ENCODE data around the gene OSER1. TPM values are rescaled to one million over a fixed set of nuclear protein-coding genes. Genes with fewer than 3 reads are reported as not detected.
A peak's percentile ranks its signal among the peaks of the same experiment; 100 is the strongest.

Gene OSER1
- total RNA-seq, 8 experiments from 2014 or later: 34.0 to 50.6 (median 37.4) TPM

DNA sequence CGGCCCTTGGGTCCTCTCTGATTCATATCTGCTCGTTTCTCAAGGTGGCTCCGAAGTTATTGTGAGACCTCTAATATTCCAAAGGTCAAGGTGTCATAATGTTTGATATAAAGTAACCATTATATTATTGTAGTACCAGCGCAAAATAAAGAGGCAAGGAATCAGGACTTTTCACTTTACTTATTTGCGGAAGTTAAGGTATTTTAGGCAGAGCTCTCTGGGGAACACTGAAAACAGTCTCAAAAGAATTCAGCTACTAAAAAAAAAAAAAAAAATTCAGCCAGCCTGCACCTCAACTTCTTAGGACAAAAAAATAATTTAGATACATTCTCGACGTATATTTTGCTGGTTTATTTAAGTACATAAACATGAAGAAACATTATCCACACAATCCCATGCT is 2.4 kb downstream of the OSER1 start:
- in situ Hi-C loops (cut with MboI; ENCODE audit: low pct_unique_long_range_greater_than_20kb in 2 of 9, low sequenced_read_pairs in 9 of 9, unreplicated experiment in 9 of 9): loop anchor here in 5 of 9 experiments (25.0 kb wide), 2 partner anchors 104 to 254 kb away; partner anchors contain the start of gene FITM2 (in 3 of the 5)
- H3K4me1 ChIP-seq (replicated peaks in 1 of 2): peaks cover 17 to 40% of the 10 kb centered on the region in 2 donors
- WGBS, 10 experiments: 40 to 100% (median 81%) methylated on average over 1 to 7 of the region's 7 CpGs
- no peak overlapping the region for H3K27ac ChIP-seq
- peak overlapping the region in 2 of 5 donors; percentile 59 to 88 for H3K4me3 ChIP-seq
- ATAC-seq (replicated peaks in 6 of 8): no peak

DNA sequence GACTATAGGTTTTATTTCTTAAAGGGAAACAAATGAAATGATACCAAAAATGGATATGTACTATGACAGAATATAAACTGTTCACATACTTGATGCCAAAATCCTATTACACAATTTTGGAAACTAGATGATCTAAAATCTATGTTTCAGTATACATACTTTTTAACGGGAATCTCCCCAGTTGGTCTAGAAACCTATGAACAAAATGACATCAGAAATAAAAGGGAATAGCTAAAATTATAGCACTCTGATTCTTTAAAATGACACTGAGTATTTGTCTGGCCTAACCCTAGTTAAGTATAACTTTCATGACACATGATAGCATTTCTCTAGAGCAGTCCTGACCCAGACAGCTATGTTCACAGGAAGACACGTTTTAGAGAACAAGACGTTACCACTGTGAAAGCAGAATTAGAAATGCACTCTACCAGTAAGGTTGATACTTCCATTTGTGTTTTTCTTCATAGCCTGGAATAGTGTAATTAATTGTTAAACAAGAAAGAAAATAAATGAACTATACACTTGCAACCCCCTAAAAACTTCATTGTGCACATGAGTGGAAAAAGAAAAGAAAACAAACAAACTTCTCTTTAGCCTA is 3.3 kb downstream of the OSER1 start:
- no peak for ATAC-seq (replicated peaks in 6 of 8)
- Histone ChIP-seq H3K4me1 (replicated peaks in 1 of 2) (peaks cover 13 to 33% of the 10 kb centered on the region in 2 donors), H3K27ac (no peak overlapping the region), H3K4me3 (no peak overlapping the region)
- 43 to 91% (median 77%) methylated on average over 1 to 3 of the region's 3 CpGs for WGBS, 10 experiments
- in situ Hi-C loops (cut with MboI; ENCODE audit: low pct_unique_long_range_greater_than_20kb in 2 of 9, low sequenced_read_pairs in 9 of 9, unreplicated experiment in 9 of 9): loop anchor here in 5 of 9 experiments (25.0 kb wide), 2 partner anchors 105 to 255 kb away; partner anchors contain the start of gene FITM2 (in 3 of the 5)

DNA sequence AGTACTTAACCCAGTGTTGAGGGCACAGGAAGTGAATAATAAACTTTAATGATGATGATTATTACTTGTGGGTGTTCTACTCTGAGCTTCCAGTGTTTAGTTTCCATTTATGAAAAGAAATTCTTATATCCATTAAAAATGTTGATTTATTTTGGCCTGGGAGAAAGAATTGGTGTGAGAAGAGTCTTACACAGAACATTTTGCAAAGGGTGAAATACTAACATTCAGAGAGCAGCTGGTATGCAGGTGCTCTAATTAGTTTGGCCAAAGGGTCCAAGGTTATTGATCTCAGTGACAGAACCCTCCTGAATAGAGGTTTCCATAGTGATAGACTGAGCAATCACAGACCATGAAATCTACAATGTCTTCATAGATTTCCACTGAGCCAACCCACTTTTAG is 4.4 kb downstream of the OSER1 start:
- in situ Hi-C loops (cut with MboI; ENCODE audit: low pct_unique_long_range_greater_than_20kb in 2 of 9, low sequenced_read_pairs in 9 of 9, unreplicated experiment in 9 of 9): loop anchor here in 5 of 9 experiments (25.0 kb wide), 2 partner anchors 106 to 256 kb away; partner anchors contain the start of gene FITM2 (in 3 of the 5)
- no peak for ATAC-seq (replicated peaks in 6 of 8)
- Histone ChIP-seq H3K4me1 (replicated peaks in 1 of 2) (peaks cover 10 to 28% of the 10 kb centered on the region in 2 donors), H3K4me3 (no peak overlapping the region), H3K27ac (no peak overlapping the region)

DNA sequence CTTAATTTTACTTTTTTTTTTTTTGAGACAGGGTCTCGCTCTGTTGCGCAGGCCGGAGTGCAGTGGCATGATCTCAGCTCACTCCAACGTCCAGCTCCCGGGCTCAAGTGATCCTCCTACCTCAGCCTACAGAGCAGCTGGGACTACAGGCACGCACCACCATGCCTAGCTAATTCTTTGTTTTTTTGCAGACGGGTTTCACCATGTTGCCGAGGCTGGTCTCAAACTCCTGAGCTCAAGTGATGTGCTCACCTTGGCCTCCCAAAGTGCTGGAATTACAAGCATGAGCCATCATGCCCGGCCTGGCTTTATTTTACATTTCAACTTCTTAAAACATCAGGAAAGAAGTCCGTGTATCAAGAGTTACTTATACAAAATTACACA is 5.7 kb downstream of the OSER1 start:
- Histone ChIP-seq H3K4me3 (no peak overlapping the region), H3K4me1 (replicated peaks in 1 of 2) (peaks cover 10 to 28% of the 10 kb centered on the region in 2 donors), H3K27ac (no peak overlapping the region)
- ATAC-seq (replicated peaks in 6 of 8): no peak
- in situ Hi-C loops (cut with MboI; ENCODE audit: low pct_unique_long_range_greater_than_20kb in 2 of 9, low sequenced_read_pairs in 9 of 9, unreplicated experiment in 9 of 9): loop anchor here in 5 of 9 experiments (25.0 kb wide), 2 partner anchors 107 to 257 kb away; partner anchors contain the start of gene FITM2 (in 3 of the 5)
- 62 to 100% (median 94%) methylated on average over 1 to 8 of the region's 10 CpGs; no CpG with 5 or more reads in 2 of the 10 experiments for WGBS, 10 experiments

DNA sequence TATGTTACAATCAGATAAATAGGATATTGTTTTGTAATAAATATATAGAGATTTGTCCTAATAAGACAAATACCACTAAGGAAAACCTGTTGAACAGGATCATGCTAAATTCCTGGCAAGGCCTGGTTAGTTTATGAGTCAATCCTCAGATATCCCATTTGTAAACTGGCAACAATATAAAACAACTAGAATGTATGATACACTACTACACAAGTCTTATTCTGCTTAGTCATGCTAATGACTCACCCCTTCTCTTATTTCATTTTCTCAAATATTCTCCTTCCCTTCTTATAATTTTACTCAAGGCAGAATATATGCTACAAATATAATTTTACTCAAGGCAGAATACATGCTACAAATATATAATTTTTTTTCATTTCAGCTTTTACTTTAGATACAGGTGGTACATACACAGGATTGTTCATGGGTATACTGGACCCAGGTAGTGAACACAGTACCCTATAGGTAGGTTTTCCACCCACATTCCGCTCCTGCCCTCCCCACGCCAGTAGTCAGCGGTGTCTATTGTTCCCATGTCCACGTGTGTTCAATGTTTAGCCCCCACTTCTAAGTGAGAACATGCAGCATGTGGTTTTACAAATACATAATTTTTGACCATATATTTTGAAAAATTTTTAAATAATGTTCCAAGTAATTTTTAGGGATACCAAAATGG is 6.3 kb downstream of the OSER1 start:
- Histone ChIP-seq H3K27ac (no peak overlapping the region), H3K4me3 (no peak overlapping the region), H3K4me1 (replicated peaks in 1 of 2) (peaks cover 10 to 25% of the 10 kb centered on the region in 2 donors)
- in situ Hi-C loops (cut with MboI; ENCODE audit: low pct_unique_long_range_greater_than_20kb in 2 of 9, low sequenced_read_pairs in 9 of 9, unreplicated experiment in 9 of 9): loop anchor here in 5 of 9 experiments (25.0 kb wide), 2 partner anchors 108 to 258 kb away; partner anchors contain the start of gene FITM2 (in 3 of the 5)
- ATAC-seq (replicated peaks in 6 of 8): peak in 7 of 8 experiments; percentile 29 to 77 (median 67)
- 75 to 100% (median 90%) methylated on average over 1 to 4 of the region's 4 CpGs; no CpG with 5 or more reads in 1 of the 10 experiments for WGBS, 10 experiments

DNA sequence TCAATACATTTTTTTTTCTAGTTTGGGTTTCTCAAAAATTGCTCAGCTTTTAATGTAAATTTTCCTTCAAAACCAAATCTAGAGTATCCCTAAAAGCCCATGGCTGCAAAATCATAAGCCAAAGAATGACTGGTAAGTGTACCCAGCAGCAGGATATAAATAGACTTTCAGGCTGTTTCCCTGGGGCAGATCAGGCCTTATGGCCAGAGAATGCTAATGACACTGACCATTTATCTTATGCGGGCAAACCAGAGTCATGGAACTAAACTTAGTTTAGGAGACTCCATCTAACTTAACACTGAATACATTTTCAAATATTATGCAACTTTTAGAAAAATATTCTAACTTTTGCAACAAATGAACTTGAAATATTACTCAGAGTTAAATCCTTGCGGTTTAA is 7.4 kb downstream of the OSER1 start:
- in situ Hi-C loops (cut with MboI; ENCODE audit: low pct_unique_long_range_greater_than_20kb in 2 of 9, low sequenced_read_pairs in 9 of 9, unreplicated experiment in 9 of 9): loop anchor here in 5 of 9 experiments (25.0 kb wide), 2 partner anchors 109 to 259 kb away; partner anchors contain the start of gene FITM2 (in 3 of the 5)
- Histone ChIP-seq H3K27ac (no peak overlapping the region), H3K4me3 (no peak overlapping the region), H3K4me1 (replicated peaks in 1 of 2) (peaks cover 3 to 14% of the 10 kb centered on the region in 2 donors)
- WGBS, 10 experiments: 46 to 94% (median 71%) methylated on average over 1 to 2 of the region's 2 CpGs; no CpG with 5 or more reads in 2 of the 10 experiments
- peak in 4 of 8 experiments; percentile 49 to 80 (median 70) for ATAC-seq (replicated peaks in 6 of 8)

DNA sequence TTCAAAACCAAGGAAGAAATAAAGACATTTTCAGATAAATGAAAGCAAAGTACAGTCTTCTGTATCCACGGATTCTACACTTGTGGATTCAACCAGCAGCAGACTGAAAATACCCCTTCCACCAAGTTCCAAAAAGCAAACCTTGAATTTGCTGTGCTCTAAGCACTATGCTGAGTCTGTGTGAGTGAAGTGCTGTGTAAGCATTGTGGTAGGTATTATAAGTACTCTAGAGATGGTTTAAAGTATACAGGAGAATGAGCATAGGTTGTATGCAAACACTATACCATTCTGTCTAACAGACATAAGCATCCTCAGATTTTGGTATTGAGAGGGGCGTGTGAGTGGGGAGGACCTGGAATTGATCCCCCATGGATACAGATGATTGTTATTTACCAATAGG is 9.6 kb downstream of the OSER1 start:
- in situ Hi-C loops (cut with MboI; ENCODE audit: low pct_unique_long_range_greater_than_20kb in 2 of 9, low sequenced_read_pairs in 9 of 9, unreplicated experiment in 9 of 9): loop anchor here in 5 of 9 experiments (25.0 kb wide), 2 partner anchors 111 to 261 kb away; partner anchors contain the start of gene FITM2 (in 3 of the 5)
- H3K4me1 ChIP-seq (replicated peaks in 1 of 2): peaks cover 0 to 6% of the 10 kb centered on the region in 2 donors
- ATAC-seq (replicated peaks in 6 of 8): no peak
- no peak overlapping the region for H3K27ac ChIP-seq
- no peak overlapping the region for H3K4me3 ChIP-seq
- WGBS, 10 experiments: 0 to 100% (median 82%) methylated on average over 1 to 2 of the region's 2 CpGs

DNA sequence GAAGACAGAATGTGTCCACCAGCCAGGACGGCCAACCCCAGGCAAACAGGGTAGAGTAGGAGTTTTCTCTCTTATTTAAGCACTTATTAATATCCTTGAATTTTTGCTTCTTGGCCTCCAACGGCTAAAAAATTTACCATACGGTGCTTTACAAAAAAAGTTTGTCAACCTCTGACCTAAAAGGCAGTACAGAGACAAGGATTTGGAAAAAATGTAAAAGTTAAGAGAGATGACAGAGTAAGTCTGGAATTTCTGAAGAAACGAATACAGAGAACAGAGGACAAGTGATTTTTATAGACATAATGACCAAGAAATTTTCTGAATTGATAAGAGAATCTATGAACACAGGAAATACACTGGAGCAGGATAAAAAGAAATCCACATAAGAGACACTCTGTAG is 10.2 kb downstream of the OSER1 start:
- Histone ChIP-seq H3K4me3 (no peak overlapping the region), H3K4me1 (replicated peaks in 1 of 2) (peaks cover 0 to 6% of the 10 kb centered on the region in 2 donors), H3K27ac (no peak overlapping the region)
- no peak for ATAC-seq (replicated peaks in 6 of 8)
- in situ Hi-C loops (cut with MboI; ENCODE audit: low pct_unique_long_range_greater_than_20kb in 2 of 9, low sequenced_read_pairs in 9 of 9, unreplicated experiment in 9 of 9): loop anchor here in 5 of 9 experiments (25.0 kb wide), 2 partner anchors 112 to 262 kb away; partner anchors contain the start of gene FITM2 (in 3 of the 5)
- 59 to 95% (median 84%) methylated on average over 2 to 4 of the region's 4 CpGs; no CpG with 5 or more reads in 1 of the 10 experiments for WGBS, 10 experiments

DNA sequence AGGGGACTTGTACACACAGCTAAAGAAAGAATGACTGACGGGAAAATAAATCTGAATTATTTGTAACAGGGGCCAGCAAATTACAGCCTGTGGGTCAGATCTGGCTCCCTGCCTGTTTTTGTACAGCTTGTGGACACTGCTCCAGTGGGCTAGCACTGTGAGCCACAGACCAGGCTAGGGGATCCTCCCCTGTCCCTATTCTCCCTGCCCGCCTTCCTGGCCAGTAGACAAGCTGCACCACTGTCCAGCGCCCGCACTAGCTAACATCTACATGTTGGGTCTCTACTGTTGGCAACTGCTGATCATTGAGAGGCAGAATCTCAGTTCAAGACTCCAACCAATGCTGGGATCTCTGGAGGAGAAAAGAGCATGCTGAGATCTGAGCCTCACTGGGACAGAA is 10.7 kb downstream of the OSER1 start:
- H3K4me1 ChIP-seq (replicated peaks in 1 of 2): peaks cover 0 to 6% of the 10 kb centered on the region in 2 donors
- ATAC-seq (replicated peaks in 6 of 8): no peak
- H3K27ac ChIP-seq: no peak overlapping the region
- H3K4me3 ChIP-seq: no peak overlapping the region
- 90 to 100% (median 100%) methylated on average over 1 to 4 of the region's 4 CpGs; no CpG with 5 or more reads in 1 of the 10 experiments for WGBS, 10 experiments
- in situ Hi-C loops (cut with MboI; ENCODE audit: low pct_unique_long_range_greater_than_20kb in 2 of 9, low sequenced_read_pairs in 9 of 9, unreplicated experiment in 9 of 9): loop anchor here in 5 of 9 experiments (10.0 to 25.0 kb wide), 3 partner anchors 85 to 262 kb away; partner anchors contain the start of gene FITM2 (in 3 of the 5)

DNA sequence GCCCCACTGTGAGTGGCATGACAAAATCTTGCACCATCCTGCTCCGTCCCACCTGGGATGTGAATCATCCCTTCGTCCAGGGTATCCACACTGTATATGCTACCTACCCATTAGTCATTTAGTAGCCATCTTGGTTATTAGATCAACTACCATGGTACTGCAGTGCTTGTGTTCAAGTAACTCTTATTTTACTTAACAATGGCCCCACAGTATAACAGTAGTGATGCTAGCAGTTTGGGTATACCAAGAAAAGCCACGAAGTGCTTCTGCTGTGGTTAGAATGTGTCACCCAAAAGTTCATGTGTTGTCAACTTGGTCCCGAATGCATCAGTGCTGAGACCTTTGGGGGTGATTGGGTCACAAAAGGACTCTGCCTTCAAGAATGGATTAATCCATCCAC is 11.7 kb downstream of the OSER1 start:
- in situ Hi-C loops (cut with MboI; ENCODE audit: low pct_unique_long_range_greater_than_20kb in 2 of 9, low sequenced_read_pairs in 9 of 9, unreplicated experiment in 9 of 9): loop anchor here in 1 of 9 experiments (10.0 kb wide), 1 partner anchor 84 kb away; no protein-coding TSS in a partner anchor
- ATAC-seq (replicated peaks in 6 of 8): no peak
- 67 to 100% (median 90%) methylated on average over 1 to 4 of the region's 4 CpGs; no CpG with 5 or more reads in 2 of the 10 experiments for WGBS, 10 experiments

DNA sequence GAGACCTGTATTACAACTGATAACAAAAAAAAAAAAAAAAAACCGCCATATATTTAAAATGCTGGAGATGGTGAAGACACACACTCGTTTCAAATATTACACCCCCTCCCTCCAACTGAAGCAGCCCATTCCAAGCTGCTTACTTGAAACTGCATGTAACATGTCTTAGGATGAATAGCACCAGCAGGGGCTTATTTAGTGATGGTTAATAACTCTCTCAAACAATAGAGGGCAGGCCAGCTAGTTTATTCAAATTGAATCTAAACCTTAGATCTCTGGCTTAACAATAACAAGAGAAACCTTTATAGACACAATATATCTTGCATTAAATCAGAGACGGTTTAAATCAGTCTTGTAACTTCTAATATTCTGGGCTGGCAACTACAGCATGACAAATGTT is 14.3 kb downstream of the OSER1 start:
- WGBS, 10 experiments: 37 to 100% (median 63%) methylated on average over 1 to 3 of the region's 3 CpGs
- no peak overlapping the region for H3K4me3 ChIP-seq
- in situ Hi-C loops (cut with MboI; ENCODE audit: low pct_unique_long_range_greater_than_20kb in 2 of 9, low sequenced_read_pairs in 9 of 9, unreplicated experiment in 9 of 9): loop anchor here in 1 of 9 experiments (10.0 kb wide), 1 partner anchor 81 kb away; no protein-coding TSS in a partner anchor
- peaks cover 0 to 4% of the 10 kb centered on the region in 2 donors for H3K4me1 ChIP-seq (replicated peaks in 1 of 2)
- no peak overlapping the region for H3K27ac ChIP-seq
- ATAC-seq (replicated peaks in 6 of 8): no peak

More for the DNA sequence above, 11.7 kb downstream of the OSER1 start:
- Histone ChIP-seq H3K4me3 (no peak overlapping the region), H3K4me1 (replicated peaks in 1 of 2) (peaks cover 0 to 4% of the 10 kb centered on the region in 2 donors), H3K27ac (no peak overlapping the region)

DNA sequence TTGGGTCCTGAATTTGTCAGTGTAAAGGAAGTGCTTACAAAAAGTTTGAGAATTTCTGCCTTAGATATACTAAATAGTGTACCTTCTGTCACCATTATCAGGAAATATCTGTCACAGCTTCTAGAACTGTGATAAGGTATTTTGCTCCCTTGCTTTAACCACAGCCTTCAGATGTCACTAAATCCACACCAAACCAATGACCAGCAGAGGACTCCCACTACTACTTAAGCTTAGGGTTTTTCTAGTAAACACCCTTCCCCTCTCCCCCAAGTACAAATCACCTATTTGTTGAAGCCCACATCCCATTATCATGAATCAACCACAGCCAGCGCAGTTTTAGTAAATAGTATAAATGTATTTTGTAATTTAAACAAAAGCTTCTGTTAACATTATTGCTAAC is 15.0 kb downstream of the OSER1 start:
- H3K4me3 ChIP-seq: no peak overlapping the region
- 89 to 100% (median 100%) methylated on average over 1 of the region's 1 CpG; no CpG with 5 or more reads in 6 of the 10 experiments for WGBS, 10 experiments
- no peak overlapping the region for H3K27ac ChIP-seq
- ATAC-seq (replicated peaks in 6 of 8): no peak
- H3K4me1 ChIP-seq (replicated peaks in 1 of 2): peaks cover 0 to 4% of the 10 kb centered on the region in 2 donors
- in situ Hi-C loops (cut with MboI; ENCODE audit: low pct_unique_long_range_greater_than_20kb in 2 of 9, low sequenced_read_pairs in 9 of 9, unreplicated experiment in 9 of 9): loop anchor here in 1 of 9 experiments (10.0 kb wide), 1 partner anchor 81 kb away; no protein-coding TSS in a partner anchor

Data from motor neuron (in vitro differentiated cells).